Type B pancreatic cell (in vitro differentiated cells): ENCODE results near the gene PDE10A. TPM values are rescaled to one million over a fixed set of nuclear protein-coding genes. Genes with fewer than 3 reads are reported as not detected.

Source experiments
- DNase-seq: peaks from one replicate; pipeline ENCODE4 v3.0.0; 2021; ENCODE audit warnings: mixed read lengths; ENCODE audit not compliant: unreplicated experiment; ENCODE audit errors: extremely low spot score
- H3K27ac Mint-ChIP-seq: 2 replicates; pipeline ENCODE4 v1.8.0; 2021; ENCODE audit warnings: mild to moderate bottlenecking, mixed read lengths
- H3K27me3 Mint-ChIP-seq: 2 replicates; pipeline ENCODE4 v1.8.0; 2021; ENCODE audit warnings: mixed read lengths
- H3K36me3 Mint-ChIP-seq: 2 replicates; pipeline ENCODE4 v1.8.0; 2021; ENCODE audit warnings: mixed read lengths
- H3K4me1 Mint-ChIP-seq: one replicate; pipeline ENCODE4 v1.8.0; 2021; ENCODE audit warnings: mixed read lengths; ENCODE audit not compliant: unreplicated experiment
- H3K4me3 Mint-ChIP-seq: 2 replicates; pipeline ENCODE4 v1.8.0; 2021; ENCODE audit warnings: mild to moderate bottlenecking, mixed read lengths
- H3K9me3 Mint-ChIP-seq: 2 replicates; pipeline ENCODE4 v1.8.0; 2021; ENCODE audit warnings: mixed read lengths
- CTCF ChIP-seq: fragments of 200-600 bp; sonication (generic); conservative IDR thresholded peaks from 2 replicates; pipeline ENCODE4 v1.5.0; 2021; ENCODE audit warnings: antibody characterized with exemption, mild to moderate bottlenecking
- total RNA-seq: library from RNA; stranded (reverse); gene quantifications from 2 replicates; pipeline ENCODE4 v1.2.1, GENCODE V29; 2021; ENCODE audit warnings: low replicate concordance

The PDE10A gene
- total RNA-seq, 1 donor from 2014 or later, result 10.8 TPM

DNA sequence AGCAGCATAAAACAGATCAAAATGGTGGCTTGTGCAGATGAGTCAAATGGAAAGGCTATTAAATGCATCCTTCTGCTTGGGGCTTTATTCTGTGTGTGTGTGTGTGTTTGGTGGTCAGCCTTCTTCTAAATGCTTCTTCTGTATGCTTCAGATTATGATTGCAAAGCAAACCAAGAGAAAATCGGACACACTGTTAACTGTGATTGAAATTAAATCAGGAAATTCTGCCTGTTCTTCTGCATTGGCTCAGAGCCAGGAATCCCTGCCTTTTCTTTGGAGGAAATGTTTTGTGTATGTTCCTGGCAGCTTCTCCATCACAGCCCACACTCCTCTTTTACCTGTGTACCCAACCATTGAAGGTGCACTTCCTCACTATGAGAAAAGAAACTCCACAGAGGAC lies 22.3 kb upstream of the PDE10A start:
- H3K36me3 Mint-ChIP-seq, result no peaks in the 10 kb centered on the region
- peaks cover 6% of the 10 kb centered on the region for H3K27me3 Mint-ChIP-seq
- TF ChIP-seq CTCF, result no peak
- H3K9me3 Mint-ChIP-seq, result no peaks in the 10 kb centered on the region
- H3K27ac Mint-ChIP-seq, result no peak overlapping the region
- peaks cover 3% of the 10 kb centered on the region for H3K4me1 Mint-ChIP-seq
- DNase-seq, result no peak
- no peak overlapping the region for H3K4me3 Mint-ChIP-seq

- DNase-seq, result no peak
- H3K27me3 Mint-ChIP-seq, result peaks cover 6% of the 10 kb centered on the region
- no peak overlapping the region for H3K27ac Mint-ChIP-seq
- H3K36me3 Mint-ChIP-seq, result no peaks in the 10 kb centered on the region
- no peaks in the 10 kb centered on the region for H3K9me3 Mint-ChIP-seq
- H3K4me1 Mint-ChIP-seq, result peaks cover 3% of the 10 kb centered on the region
- H3K4me3 Mint-ChIP-seq, result no peak overlapping the region
- no peak for TF ChIP-seq CTCF
These were observed 21.3 kb upstream of the PDE10A start for GRCh38 chr6:165684333-165684732.

DNA sequence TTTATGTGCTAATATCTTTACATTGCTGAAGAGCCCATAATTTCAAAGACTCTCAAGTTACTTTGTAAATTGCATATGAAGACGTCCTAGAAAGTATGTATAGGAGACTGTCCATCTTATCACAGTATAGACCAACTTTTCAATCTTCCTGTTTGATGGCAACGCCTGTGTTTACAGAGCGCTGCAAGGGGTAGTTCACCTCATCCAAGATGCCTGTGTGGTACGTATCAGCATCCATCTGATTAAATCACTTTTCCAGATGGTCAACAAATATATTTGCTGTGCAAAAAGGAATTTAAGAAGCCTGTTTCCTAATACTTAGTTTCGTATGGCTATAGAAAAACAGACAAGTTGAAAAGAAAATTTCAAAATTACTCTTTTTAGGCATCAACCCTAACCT lies 17.9 kb upstream of the PDE10A start:
- Mint-ChIP-seq H3K27me3 (peaks cover 6% of the 10 kb centered on the region), H3K9me3 (no peaks in the 10 kb centered on the region), H3K4me1 (peaks cover 8% of the 10 kb centered on the region), H3K4me3 (no peak overlapping the region), H3K27ac (no peak overlapping the region), H3K36me3 (no peaks in the 10 kb centered on the region)
- DNase-seq, result no peak
- no peak for TF ChIP-seq CTCF

GRCh38 chr6:165679326-165679725 lies 16.3 kb upstream of the PDE10A start:
- H3K4me1 Mint-ChIP-seq, result peaks cover 8% of the 10 kb centered on the region
- no peak for TF ChIP-seq CTCF
- H3K9me3 Mint-ChIP-seq, result no peaks in the 10 kb centered on the region
- H3K4me3 Mint-ChIP-seq, result no peak overlapping the region
- peaks cover 10% of the 10 kb centered on the region for H3K27me3 Mint-ChIP-seq
- no peak overlapping the region for H3K27ac Mint-ChIP-seq
- DNase-seq, result no peak
- H3K36me3 Mint-ChIP-seq, result no peaks in the 10 kb centered on the region

GRCh38 chr6:165678904-165679303 lies 15.9 kb upstream of the PDE10A start:
- H3K36me3 Mint-ChIP-seq, result no peaks in the 10 kb centered on the region
- H3K27me3 Mint-ChIP-seq, result peaks cover 8% of the 10 kb centered on the region
- H3K4me3 Mint-ChIP-seq, result no peak overlapping the region
- peaks cover 8% of the 10 kb centered on the region for H3K4me1 Mint-ChIP-seq
- H3K9me3 Mint-ChIP-seq, result no peaks in the 10 kb centered on the region
- no peak overlapping the region for H3K27ac Mint-ChIP-seq
- TF ChIP-seq CTCF, result no peak
- DNase-seq, result no peak

- no peak overlapping the region for H3K4me3 Mint-ChIP-seq
- H3K36me3 Mint-ChIP-seq, result no peaks in the 10 kb centered on the region
- H3K9me3 Mint-ChIP-seq, result no peaks in the 10 kb centered on the region
- TF ChIP-seq CTCF, result no peak
- H3K27me3 Mint-ChIP-seq, result peaks cover 9% of the 10 kb centered on the region
- no peak overlapping the region for H3K27ac Mint-ChIP-seq
- peaks cover 8% of the 10 kb centered on the region for H3K4me1 Mint-ChIP-seq
- DNase-seq, result no peak
These were observed 15.4 kb upstream of the PDE10A start for GRCh38 chr6:165678429-165678828.
